Measurements from ENCODE around the gene PPP3CA. TPM values are rescaled to one million over a fixed set of nuclear protein-coding genes. Genes with fewer than 3 reads are reported as not detected.

The PPP3CA gene
- total and polyA plus RNA-seq, 2 donors (not counting 1 experiment from before 2014, with no cell fraction given) = 66.4 to 79.3 TPM

DNA sequence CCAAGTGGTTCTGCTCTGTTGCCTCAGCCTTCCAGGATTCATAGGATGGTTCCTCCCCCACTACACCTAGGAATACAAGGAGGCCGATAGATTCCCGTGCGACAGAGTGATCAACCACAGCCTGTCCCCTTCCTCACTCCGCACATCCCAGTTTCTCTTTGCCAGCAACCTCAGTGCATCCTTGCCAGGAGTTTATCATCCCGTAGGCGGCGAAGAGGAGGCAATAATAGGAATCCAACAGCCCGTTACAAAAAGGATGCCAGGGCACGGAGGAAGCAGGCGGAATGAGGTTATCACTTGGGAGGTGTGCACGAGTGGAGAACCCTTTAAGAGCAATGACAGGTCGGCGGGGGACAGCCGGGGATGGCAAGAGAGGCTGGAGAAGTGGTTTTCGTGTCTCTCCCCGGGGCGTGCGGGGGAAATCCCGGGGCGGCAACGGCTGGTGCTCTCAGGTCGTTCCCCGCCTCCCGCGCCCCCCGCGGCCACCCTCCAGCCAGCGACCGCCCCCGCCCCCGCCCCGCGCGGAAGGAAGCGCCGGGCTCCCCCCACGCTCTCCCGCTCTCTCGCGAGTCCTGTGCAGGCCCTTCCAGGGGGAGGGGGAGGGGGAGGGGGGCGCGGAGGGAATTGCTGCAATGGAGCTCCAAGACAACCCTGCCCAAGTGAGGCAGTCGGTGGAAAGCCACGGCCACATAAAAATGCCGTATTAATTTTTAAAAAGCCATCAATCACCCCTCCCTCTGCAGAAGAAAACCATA is 1.6 kb downstream of the PPP3CA start:
- Histone ChIP-seq H3K79me2 (ENCODE audit: control insufficient read depth, insufficient read depth, low read length) (peaks cover 50% of the 10 kb centered on the region), H3K9me3 (ENCODE audit: control insufficient read depth, insufficient read depth, low read depth, low read length) (no peaks in the 10 kb centered on the region), H4K20me1 (ENCODE audit: control insufficient read depth, extremely low read depth, insufficient read depth, low read length) (peaks cover 3% of the 10 kb centered on the region), H3K4me1 (ENCODE audit: control insufficient read depth, extremely low read depth, insufficient read depth, low read length) (peaks cover 5% of the 10 kb centered on the region), H3K27ac (ENCODE audit: insufficient read depth, low read length) (peak overlapping the region; percentile 73), H3K27me3 (ENCODE audit: control insufficient read depth, insufficient read depth, low read length) (no peaks in the 10 kb centered on the region), H3K4me3 (replicated peaks in 1 of 4; ENCODE audit: control extremely low read depth in 1 of 4, insufficient read depth in 1 of 4, low read depth in 3 of 4, low read length in 4 of 4) (peak overlapping the region; percentile 56 to 92 (median 73)), H2AFZ (ENCODE audit: low read length) (peak overlapping the region; percentile 48), H3K9ac (ENCODE audit: insufficient read depth, low read length) (peak overlapping the region; percentile 60), H3K4me2 (ENCODE audit: extremely low read depth, insufficient read depth, low read length) (peak overlapping the region; percentile 100), H3K36me3 (ENCODE audit: control insufficient read depth, insufficient read depth, low read length) (no peaks in the 10 kb centered on the region)
- no peak for TF ChIP-seq EZH2 (IDR thresholded peaks at IDR 0.05; ENCODE audit: low read length, missing control alignments)
- TF ChIP-seq, protein P1, sequence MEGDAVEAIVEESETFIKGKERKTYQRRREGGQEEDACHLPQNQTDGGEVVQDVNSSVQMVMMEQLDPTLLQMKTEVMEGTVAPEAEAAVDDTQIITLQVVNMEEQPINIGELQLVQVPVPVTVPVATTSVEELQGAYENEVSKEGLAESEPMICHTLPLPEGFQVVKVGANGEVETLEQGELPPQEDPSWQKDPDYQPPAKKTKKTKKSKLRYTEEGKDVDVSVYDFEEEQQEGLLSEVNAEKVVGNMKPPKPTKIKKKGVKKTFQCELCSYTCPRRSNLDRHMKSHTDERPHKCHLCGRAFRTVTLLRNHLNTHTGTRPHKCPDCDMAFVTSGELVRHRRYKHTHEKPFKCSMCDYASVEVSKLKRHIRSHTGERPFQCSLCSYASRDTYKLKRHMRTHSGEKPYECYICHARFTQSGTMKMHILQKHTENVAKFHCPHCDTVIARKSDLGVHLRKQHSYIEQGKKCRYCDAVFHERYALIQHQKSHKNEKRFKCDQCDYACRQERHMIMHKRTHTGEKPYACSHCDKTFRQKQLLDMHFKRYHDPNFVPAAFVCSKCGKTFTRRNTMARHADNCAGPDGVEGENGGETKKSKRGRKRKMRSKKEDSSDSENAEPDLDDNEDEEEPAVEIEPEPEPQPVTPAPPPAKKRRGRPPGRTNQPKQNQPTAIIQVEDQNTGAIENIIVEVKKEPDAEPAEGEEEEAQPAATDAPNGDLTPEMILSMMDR (conservative IDR thresholded peaks at IDR 0.05 in 1 of 2, IDR thresholded peaks at IDR 0.05 in 1 of 2; ENCODE audit: low read depth in 1 of 2, low read length in 2 of 2) = no peak
- peak; percentile 55 to 63 for DNase-seq (ENCODE audit: low read depth in 2 of 2)

GRCh38 chr4:101345271-101345595 is 2.1 kb downstream of the PPP3CA start:
- Histone ChIP-seq H4K20me1 (ENCODE audit: control insufficient read depth, extremely low read depth, insufficient read depth, low read length) (peaks cover 3% of the 10 kb centered on the region), H3K27ac (ENCODE audit: insufficient read depth, low read length) (peak overlapping the region; percentile 73), H3K9ac (ENCODE audit: insufficient read depth, low read length) (peak overlapping the region; percentile 60), H2AFZ (ENCODE audit: low read length) (peak overlapping the region; percentile 48), H3K9me3 (ENCODE audit: control insufficient read depth, insufficient read depth, low read depth, low read length) (no peaks in the 10 kb centered on the region), H3K36me3 (ENCODE audit: control insufficient read depth, insufficient read depth, low read length) (no peaks in the 10 kb centered on the region), H3K79me2 (ENCODE audit: control insufficient read depth, insufficient read depth, low read length) (peaks cover 55% of the 10 kb centered on the region), H3K4me1 (ENCODE audit: control insufficient read depth, extremely low read depth, insufficient read depth, low read length) (peaks cover 5% of the 10 kb centered on the region), H3K27me3 (ENCODE audit: control insufficient read depth, insufficient read depth, low read length) (no peaks in the 10 kb centered on the region), H3K4me2 (ENCODE audit: extremely low read depth, insufficient read depth, low read length) (peak overlapping the region; percentile 100), H3K4me3 (replicated peaks in 1 of 4; ENCODE audit: control extremely low read depth in 1 of 4, insufficient read depth in 1 of 4, low read depth in 3 of 4, low read length in 4 of 4) (peak overlapping the region; percentile 56 to 92 (median 72))
- peak in 1 of 2 donors; percentile 43 for DNase-seq (ENCODE audit: low read depth in 2 of 2)
- TF ChIP-seq EZH2 (IDR thresholded peaks at IDR 0.05; ENCODE audit: low read length, missing control alignments) = no peak
- TF ChIP-seq, protein P1 (conservative IDR thresholded peaks at IDR 0.05 in 1 of 2, IDR thresholded peaks at IDR 0.05 in 1 of 2; ENCODE audit: low read depth in 1 of 2, low read length in 2 of 2) = no peak

GRCh38 chr4:101339332-101339731 is 8.0 kb downstream of the PPP3CA start:
- Histone ChIP-seq H3K79me2 (ENCODE audit: control insufficient read depth, insufficient read depth, low read length) (peaks cover 77% of the 10 kb centered on the region), H3K27ac (ENCODE audit: insufficient read depth, low read length) (no peak overlapping the region), H3K27me3 (ENCODE audit: control insufficient read depth, insufficient read depth, low read length) (no peaks in the 10 kb centered on the region), H3K9me3 (ENCODE audit: control insufficient read depth, insufficient read depth, low read depth, low read length) (no peaks in the 10 kb centered on the region), H3K9ac (ENCODE audit: insufficient read depth, low read length) (no peak overlapping the region), H3K4me3 (replicated peaks in 1 of 4; ENCODE audit: control extremely low read depth in 1 of 4, insufficient read depth in 1 of 4, low read depth in 3 of 4, low read length in 4 of 4) (no peak overlapping the region), H3K4me2 (ENCODE audit: extremely low read depth, insufficient read depth, low read length) (no peak overlapping the region), H3K4me1 (ENCODE audit: control insufficient read depth, extremely low read depth, insufficient read depth, low read length) (no peaks in the 10 kb centered on the region), H4K20me1 (ENCODE audit: control insufficient read depth, extremely low read depth, insufficient read depth, low read length) (peaks cover 2% of the 10 kb centered on the region), H2AFZ (ENCODE audit: low read length) (no peak overlapping the region), H3K36me3 (ENCODE audit: control insufficient read depth, insufficient read depth, low read length) (no peaks in the 10 kb centered on the region)
- no peak for TF ChIP-seq EZH2 (IDR thresholded peaks at IDR 0.05; ENCODE audit: low read length, missing control alignments)
- TF ChIP-seq, protein P1 (conservative IDR thresholded peaks at IDR 0.05 in 1 of 2, IDR thresholded peaks at IDR 0.05 in 1 of 2; ENCODE audit: low read depth in 1 of 2, low read length in 2 of 2) = no peak
- DNase-seq (ENCODE audit: low read depth in 2 of 2) = no peak
